Measurements from ENCODE around the gene NDUFS8.

DNA sequence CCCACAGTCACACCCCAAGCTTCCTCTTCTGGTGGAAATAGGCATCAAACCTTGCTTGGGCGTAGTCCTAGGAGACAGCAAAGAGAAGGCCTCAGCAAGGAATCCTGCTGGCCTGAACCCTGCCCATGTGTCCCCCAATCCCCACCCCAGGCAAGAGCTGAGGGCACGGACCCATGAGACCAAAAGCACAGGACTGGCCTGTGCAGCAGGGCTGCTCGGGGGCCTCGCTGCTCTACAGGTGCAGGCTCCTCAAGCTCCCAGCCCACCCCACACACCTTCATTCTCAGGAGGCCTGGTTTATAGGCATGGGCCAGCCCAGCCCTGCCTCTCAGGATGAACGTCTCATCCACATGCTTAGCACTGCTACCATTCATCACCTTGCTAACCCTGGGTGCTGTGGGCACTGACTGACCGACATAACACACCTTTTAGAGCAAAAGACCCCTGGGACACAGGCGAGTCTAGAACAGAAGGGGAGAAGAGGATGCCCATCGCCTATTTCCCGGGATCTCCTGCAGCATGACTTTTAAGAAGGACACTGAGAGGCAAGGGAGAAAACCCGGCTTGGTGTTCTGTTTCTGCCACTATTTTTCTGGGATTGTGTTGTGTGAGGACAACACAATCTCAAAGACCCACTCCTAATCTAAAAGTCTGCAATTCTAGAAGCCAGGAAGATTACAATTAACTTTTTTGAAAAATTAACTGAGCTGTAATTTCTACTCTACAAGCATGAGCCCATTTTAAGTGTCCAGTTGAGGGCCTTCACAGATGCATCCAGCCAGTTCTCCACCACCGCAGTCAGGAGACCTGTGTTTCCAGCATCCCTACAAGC lies 23.7 kb downstream of the NDUFS8 start:
- TF ChIP-seq, protein P1, sequence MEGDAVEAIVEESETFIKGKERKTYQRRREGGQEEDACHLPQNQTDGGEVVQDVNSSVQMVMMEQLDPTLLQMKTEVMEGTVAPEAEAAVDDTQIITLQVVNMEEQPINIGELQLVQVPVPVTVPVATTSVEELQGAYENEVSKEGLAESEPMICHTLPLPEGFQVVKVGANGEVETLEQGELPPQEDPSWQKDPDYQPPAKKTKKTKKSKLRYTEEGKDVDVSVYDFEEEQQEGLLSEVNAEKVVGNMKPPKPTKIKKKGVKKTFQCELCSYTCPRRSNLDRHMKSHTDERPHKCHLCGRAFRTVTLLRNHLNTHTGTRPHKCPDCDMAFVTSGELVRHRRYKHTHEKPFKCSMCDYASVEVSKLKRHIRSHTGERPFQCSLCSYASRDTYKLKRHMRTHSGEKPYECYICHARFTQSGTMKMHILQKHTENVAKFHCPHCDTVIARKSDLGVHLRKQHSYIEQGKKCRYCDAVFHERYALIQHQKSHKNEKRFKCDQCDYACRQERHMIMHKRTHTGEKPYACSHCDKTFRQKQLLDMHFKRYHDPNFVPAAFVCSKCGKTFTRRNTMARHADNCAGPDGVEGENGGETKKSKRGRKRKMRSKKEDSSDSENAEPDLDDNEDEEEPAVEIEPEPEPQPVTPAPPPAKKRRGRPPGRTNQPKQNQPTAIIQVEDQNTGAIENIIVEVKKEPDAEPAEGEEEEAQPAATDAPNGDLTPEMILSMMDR (conservative IDR thresholded peaks at IDR 0.05; ENCODE audit: low read depth, low read length): no peak
- TF ChIP-seq EZH2 (IDR thresholded peaks at IDR 0.05; ENCODE audit: borderline replicate concordance, low read depth, low read length, poor library complexity, severe bottlenecking): no peak
